HFFc6 (cell line): ENCODE results near the gene LRRC75B. TPM values are rescaled to one million over a fixed set of nuclear protein-coding genes. Genes with fewer than 3 reads are reported as not detected.

Experiments used
- DNase-seq: peaks from one replicate; pipeline ENCODE4 v3.0.0-alpha.2; 2018
- H3K27ac Mint-ChIP-seq: 2 replicates; pipeline ENCODE4 v1.8.0; 2020; ENCODE audit warnings: mild to moderate bottlenecking, mixed read lengths
- H3K27me3 Mint-ChIP-seq: 2 replicates; pipeline ENCODE4 v1.8.0; 2021; ENCODE audit warnings: mild to moderate bottlenecking, moderate library complexity, mixed read lengths; ENCODE audit not compliant: insufficient read depth
- H3K36me3 Mint-ChIP-seq: 2 replicates; pipeline ENCODE4 v1.8.0; 2021; ENCODE audit warnings: low read depth, mixed read lengths
- H3K4me1 Mint-ChIP-seq: 2 replicates; pipeline ENCODE4 v1.8.0; 2020; ENCODE audit warnings: low read depth, mixed read lengths
- H3K4me3 Mint-ChIP-seq: 2 replicates; pipeline ENCODE4 v1.8.0; 2020; ENCODE audit warnings: mild to moderate bottlenecking, moderate library complexity, mixed read lengths
- H3K9me3 Mint-ChIP-seq: 2 replicates; pipeline ENCODE4 v1.8.0; 2020; ENCODE audit warnings: mild to moderate bottlenecking, mixed read lengths
- CTCF ChIP-seq: fragments of 200-600 bp; sonication (generic); IDR thresholded peaks from 2 replicates; pipeline ENCODE4 v1.5.0; 2021; ENCODE audit warnings: antibody characterized with exemption, mild to moderate bottlenecking
- total RNA-seq, 6 experiments: library from RNA; stranded (reverse); fragmentation: NEBNext Ultra II Directional; extraction: Animal tissue kit (Norgen Biotek cat#: 25700); gene quantifications; 2 replicates in 1 of 6; 3 replicates in 5 of 6; pipeline ENCODE4 v1.2.3, GENCODE V29; 2021

LRRC75B gene
- total RNA-seq, 6 experiments from 2014 or later: 0.87 to 1.6 (median 1.0) TPM

DNA sequence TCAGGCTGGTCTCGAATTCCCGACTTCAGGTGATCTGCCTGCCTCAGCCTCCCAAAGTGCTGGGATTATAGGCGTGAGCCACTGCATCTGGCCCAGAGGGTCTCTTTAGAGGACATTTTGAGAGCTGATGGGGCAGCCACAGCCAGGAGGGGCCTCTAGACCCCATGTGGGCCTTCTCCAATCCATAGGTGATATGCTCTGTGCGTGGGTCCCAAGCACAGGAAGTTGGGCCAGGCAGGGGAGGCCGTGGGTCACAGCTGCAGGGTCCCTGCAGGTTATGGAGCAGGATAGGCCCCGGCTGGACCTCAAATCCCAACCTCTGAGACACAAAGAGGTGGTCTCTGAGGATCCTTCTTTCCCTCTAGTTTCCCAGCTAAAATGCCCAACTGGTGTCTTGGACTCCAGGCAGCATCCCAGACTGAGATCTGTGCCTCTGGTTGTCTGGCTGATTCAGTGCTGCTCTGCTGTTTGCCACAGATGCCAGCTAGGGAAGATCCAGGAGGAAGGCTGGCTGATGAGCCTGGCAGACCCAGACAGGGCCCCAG is 1.5 kb downstream of the LRRC75B start:
- peaks cover 3% of the 10 kb centered on the region for H3K27me3 Mint-ChIP-seq
- no peaks in the 10 kb centered on the region for H3K4me1 Mint-ChIP-seq
- H3K36me3 Mint-ChIP-seq: no peaks in the 10 kb centered on the region
- TF ChIP-seq CTCF: no peak
- H3K4me3 Mint-ChIP-seq: no peak overlapping the region
- no peak for DNase-seq
- no peak overlapping the region for H3K27ac Mint-ChIP-seq
- H3K9me3 Mint-ChIP-seq: no peaks in the 10 kb centered on the region

GRCh38 chr22:24590596-24591173 is 2.2 kb downstream of the LRRC75B start:
- peaks cover 3% of the 10 kb centered on the region for H3K27me3 Mint-ChIP-seq
- no peak for TF ChIP-seq CTCF

GRCh38 chr22:24589518-24590030 is 3.3 kb downstream of the LRRC75B start:
- H3K4me1 Mint-ChIP-seq: no peaks in the 10 kb centered on the region
- peaks cover 3% of the 10 kb centered on the region for H3K27me3 Mint-ChIP-seq
- H3K4me3 Mint-ChIP-seq: no peak overlapping the region
- H3K27ac Mint-ChIP-seq: no peak overlapping the region
- no peak for TF ChIP-seq CTCF
- H3K36me3 Mint-ChIP-seq: no peaks in the 10 kb centered on the region
- H3K9me3 Mint-ChIP-seq: no peaks in the 10 kb centered on the region
- no peak for DNase-seq

More at GRCh38 chr22:24590596-24591173, 2.2 kb downstream of the LRRC75B start:
- Mint-ChIP-seq H3K4me1 (no peaks in the 10 kb centered on the region), H3K27ac (no peak overlapping the region), H3K4me3 (no peak overlapping the region), H3K36me3 (no peaks in the 10 kb centered on the region), H3K9me3 (no peaks in the 10 kb centered on the region)
- no peak for DNase-seq

DNA sequence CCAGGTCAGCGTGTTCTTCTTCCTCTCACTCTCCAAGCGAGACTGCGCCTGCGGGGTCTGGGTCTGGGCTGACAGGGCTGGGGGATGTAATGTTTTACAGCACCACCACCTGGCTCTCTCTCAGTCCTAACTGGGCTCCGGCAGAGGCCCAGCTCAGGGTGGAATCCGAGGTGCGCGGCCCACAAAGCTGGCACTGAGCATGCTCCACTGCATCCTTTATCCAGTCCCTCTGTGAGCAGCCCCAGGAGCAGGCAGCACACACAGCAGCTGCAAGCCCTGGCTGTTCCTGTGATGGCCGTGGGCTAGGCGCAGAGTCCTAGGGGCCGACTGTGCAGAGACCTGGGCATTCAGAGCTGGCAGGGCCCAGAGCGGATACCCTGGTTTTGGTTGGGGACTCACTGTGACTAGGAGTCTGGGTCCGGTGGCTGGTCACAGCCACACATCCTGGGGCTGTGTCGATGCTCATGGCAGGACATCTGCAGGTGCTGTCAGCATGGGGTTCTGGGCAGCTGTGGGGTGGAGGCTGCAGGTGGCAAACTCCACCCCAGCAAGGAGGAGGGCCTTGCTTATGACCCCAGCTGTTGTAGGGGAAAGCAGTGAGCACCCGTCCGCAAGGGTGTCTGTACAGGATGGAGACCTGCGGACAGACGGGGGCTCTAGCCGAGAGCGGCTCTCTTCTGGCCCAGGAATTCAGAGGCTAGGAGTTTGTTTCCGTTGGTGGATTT is 4.0 kb downstream of the LRRC75B start:
- no peaks in the 10 kb centered on the region for H3K36me3 Mint-ChIP-seq
- H3K27ac Mint-ChIP-seq: no peak overlapping the region
- H3K9me3 Mint-ChIP-seq: no peaks in the 10 kb centered on the region
- H3K27me3 Mint-ChIP-seq: peaks cover 3% of the 10 kb centered on the region
- no peak overlapping the region for H3K4me3 Mint-ChIP-seq
- no peak for TF ChIP-seq CTCF
- no peaks in the 10 kb centered on the region; the same call in 1 of the 2 replicates for H3K4me1 Mint-ChIP-seq
- no peak for DNase-seq

- Mint-ChIP-seq H3K27me3 (peaks cover 3% of the 10 kb centered on the region), H3K27ac (no peak overlapping the region), H3K36me3 (no peaks in the 10 kb centered on the region), H3K4me1 (no peaks in the 10 kb centered on the region; the same call in 1 of the 2 replicates), H3K4me3 (no peak overlapping the region), H3K9me3 (no peaks in the 10 kb centered on the region)
- no peak for DNase-seq
- TF ChIP-seq CTCF: no peak
These were observed 4.5 kb downstream of the LRRC75B start for GRCh38 chr22:24588381-24588756.
